Measurements from ENCODE around the gene MLLT10. TPM values are rescaled to one million over a fixed set of nuclear protein-coding genes. Genes with fewer than 3 reads are reported as not detected.

Gene MLLT10
- total and polyA plus RNA-seq, 12 donors, result 15.8 to 49.1 (median 29.8) TPM

- H3K27ac ChIP-seq, result peak overlapping the region; percentile 71 to 90 (median 85)
- H3K4me1 ChIP-seq (replicated peaks in 1 of 2), result peaks cover 15 to 26% of the 10 kb centered on the region in 2 donors
- H3K9me3 ChIP-seq (replicated peaks in 1 of 3), result no peaks in the 10 kb centered on the region
- WGBS, 4 donors, result 0 to 2% (median 1%) methylated on average over 11 to 73 of the region's 73 CpGs
- DNase-seq, result peak; percentile 65 to 78 (median 70)
- intact Hi-C loops (cut with DNase I), result loop anchor here in 1 of 2 donors (5.0 kb wide), 1 partner anchor 215 kb away; no protein-coding TSS in a partner anchor
- peak in 1 of 2 donors; percentile 77 for TF ChIP-seq POLR2A (IDR thresholded peaks at IDR 0.05)
- TF ChIP-seq, protein P1, sequence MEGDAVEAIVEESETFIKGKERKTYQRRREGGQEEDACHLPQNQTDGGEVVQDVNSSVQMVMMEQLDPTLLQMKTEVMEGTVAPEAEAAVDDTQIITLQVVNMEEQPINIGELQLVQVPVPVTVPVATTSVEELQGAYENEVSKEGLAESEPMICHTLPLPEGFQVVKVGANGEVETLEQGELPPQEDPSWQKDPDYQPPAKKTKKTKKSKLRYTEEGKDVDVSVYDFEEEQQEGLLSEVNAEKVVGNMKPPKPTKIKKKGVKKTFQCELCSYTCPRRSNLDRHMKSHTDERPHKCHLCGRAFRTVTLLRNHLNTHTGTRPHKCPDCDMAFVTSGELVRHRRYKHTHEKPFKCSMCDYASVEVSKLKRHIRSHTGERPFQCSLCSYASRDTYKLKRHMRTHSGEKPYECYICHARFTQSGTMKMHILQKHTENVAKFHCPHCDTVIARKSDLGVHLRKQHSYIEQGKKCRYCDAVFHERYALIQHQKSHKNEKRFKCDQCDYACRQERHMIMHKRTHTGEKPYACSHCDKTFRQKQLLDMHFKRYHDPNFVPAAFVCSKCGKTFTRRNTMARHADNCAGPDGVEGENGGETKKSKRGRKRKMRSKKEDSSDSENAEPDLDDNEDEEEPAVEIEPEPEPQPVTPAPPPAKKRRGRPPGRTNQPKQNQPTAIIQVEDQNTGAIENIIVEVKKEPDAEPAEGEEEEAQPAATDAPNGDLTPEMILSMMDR (IDR thresholded peaks at IDR 0.05), result no peak
- no peaks in the 10 kb centered on the region for H3K36me3 ChIP-seq (replicated peaks in 1 of 2)
- no peaks in the 10 kb centered on the region for H3K27me3 ChIP-seq
- H3K4me3 ChIP-seq, result peak overlapping the region; percentile 3 to 70 (median 36)
Observed at GRCh38 chr10:21517134-21518031, 16.6 kb upstream of the MLLT10 start.

- H3K4me3 ChIP-seq, result peak overlapping the region in 3 of 4 donors; percentile 13 to 70 (median 45)
- peak overlapping the region; percentile 71 to 90 (median 85) for H3K27ac ChIP-seq
- H3K36me3 ChIP-seq (replicated peaks in 1 of 2), result no peaks in the 10 kb centered on the region
- peaks cover 15 to 28% of the 10 kb centered on the region in 2 donors for H3K4me1 ChIP-seq (replicated peaks in 1 of 2)
- 3 to 19% (median 7%) methylated on average over 13 of the region's 13 CpGs for WGBS, 4 donors
- H3K9me3 ChIP-seq (replicated peaks in 1 of 3), result no peaks in the 10 kb centered on the region
- TF ChIP-seq, protein P1 (IDR thresholded peaks at IDR 0.05), result no peak
- peak in 1 of 2 donors; percentile 62 for TF ChIP-seq POLR2A (IDR thresholded peaks at IDR 0.05)
- intact Hi-C loops (cut with DNase I), result loop anchor here in 1 of 2 donors (5.0 kb wide), 1 partner anchor 214 kb away; no protein-coding TSS in a partner anchor
- peak in 5 of 7 donors; percentile 36 to 55 (median 49) for DNase-seq
- no peaks in the 10 kb centered on the region for H3K27me3 ChIP-seq
Observed at GRCh38 chr10:21518149-21518640, 15.8 kb upstream of the MLLT10 start.

GRCh38 chr10:21518641-21519396 is 15.2 kb upstream of the MLLT10 start:
- H3K27ac ChIP-seq, result peak overlapping the region; percentile 71 to 90 (median 85)
- no peaks in the 10 kb centered on the region for H3K36me3 ChIP-seq (replicated peaks in 1 of 2)
- no peaks in the 10 kb centered on the region for H3K27me3 ChIP-seq
- WGBS, 4 donors, result 2 to 5% (median 4%) methylated on average over 16 of the region's 16 CpGs
- intact Hi-C loops (cut with DNase I), result loop anchor here in 1 of 2 donors (5.0 kb wide), 1 partner anchor 213 kb away; no protein-coding TSS in a partner anchor
- TF ChIP-seq POLR2A (IDR thresholded peaks at IDR 0.05), result peak in 1 of 2 donors; percentile 61
- TF ChIP-seq, protein P1 (IDR thresholded peaks at IDR 0.05), result no peak
- no peaks in the 10 kb centered on the region for H3K9me3 ChIP-seq (replicated peaks in 1 of 3)
- peak in 3 of 7 donors; percentile 49 to 55 (median 52) for DNase-seq
- H3K4me1 ChIP-seq (replicated peaks in 1 of 2), result peaks cover 15 to 34% of the 10 kb centered on the region in 2 donors
- H3K4me3 ChIP-seq, result peak overlapping the region in 3 of 4 donors; percentile 13 to 70 (median 45)

All from adrenal gland (tissue), 12 donors.